Colonic mucosa (tissue), 4 donors: ENCODE measurements around the gene UNC45A. TPM values are rescaled to one million over a fixed set of nuclear protein-coding genes. Genes with fewer than 3 reads are reported as not detected.

ENCODE experiments used
- DNase-seq: peaks from one replicate; pipeline ENCODE4 v3.0.0-alpha.2; 2020
- H3K27ac ChIP-seq: fragments of 200-600 bp; one replicate; pipeline ENCODE4 v1.8.0; 2021
- H3K27me3 ChIP-seq: fragments of 200-600 bp; one replicate; pipeline ENCODE4 v1.8.0; 2021
- H3K36me3 ChIP-seq: fragments of 200-600 bp; one replicate; pipeline ENCODE4 v1.8.0; 2021
- H3K4me1 ChIP-seq: fragments of 200-600 bp; one replicate; pipeline ENCODE4 v1.8.0; 2021; ENCODE audit warnings: mild to moderate bottlenecking
- H3K4me3 ChIP-seq: fragments of 200-600 bp; one replicate; pipeline ENCODE4 v1.8.0; 2021
- H3K9ac ChIP-seq, 2 donors: one replicate each; pipeline ENCODE4 v1.7.0; 2013; ENCODE audit warnings: control low read depth in 2 of 2, low read depth in 2 of 2, low read length in 2 of 2
- H3K9me3 ChIP-seq: fragments of 200-600 bp; one replicate; pipeline ENCODE4 v1.8.0; 2021
- CTCF ChIP-seq: fragments of 200-600 bp; IDR thresholded peaks from one replicate; pipeline ENCODE4 v1.8.0; 2022; ENCODE audit warnings: antibody characterized with exemption, mild to moderate bottlenecking
- intact Hi-C: fragments of 100-400 bp; cut with DNase I; formaldehyde crosslinking; loops from one replicate; pipeline ENCODE4 v1.14.1; 2022
- total RNA-seq, 2 donors: library from RNA; stranded (reverse); fragmentation: NEBNext Ultra II Directional in 1 of 2; extraction: Animal tissue kit (Norgen Biotek cat#: 25700) in 1 of 2; gene quantifications; one replicate each; pipeline ENCODE4 v1.2.1, GENCODE V29; 2021
- donor health status: healthy.
- donor health status: DM: no; HTN: no; CAD: no.
- donor health status: DM: no; HTN: no; CAD: no.

The UNC45A gene
- total RNA-seq, 2 donors from 2014 or later = 60.7 to 74.5 TPM

GRCh38 chr15:90974216-90974615 lies 39.1 kb downstream of the UNC45A start:
- Histone ChIP-seq H3K27ac (no peak overlapping the region), H3K4me1 (no peaks in the 10 kb centered on the region), H3K9me3 (no peaks in the 10 kb centered on the region), H3K9ac (no peak overlapping the region), H3K27me3 (no peaks in the 10 kb centered on the region), H3K4me3 (no peak overlapping the region), H3K36me3 (no peaks in the 10 kb centered on the region)
- intact Hi-C loops = no loop called here
- no peak for DNase-seq
- TF ChIP-seq CTCF = no peak

- no peak for DNase-seq
- intact Hi-C loops = no loop called here
- H3K27me3 ChIP-seq = no peaks in the 10 kb centered on the region
- H3K4me1 ChIP-seq = no peaks in the 10 kb centered on the region
- no peaks in the 10 kb centered on the region for H3K9me3 ChIP-seq
- H3K4me3 ChIP-seq = no peak overlapping the region
- no peak overlapping the region for H3K27ac ChIP-seq
- TF ChIP-seq CTCF = no peak
- no peak overlapping the region for H3K9ac ChIP-seq
- H3K36me3 ChIP-seq = peaks cover 11% of the 10 kb centered on the region
Measured at GRCh38 chr15:90979582-90979981, 44.5 kb downstream of the UNC45A start.

GRCh38 chr15:90981681-90982080 lies 46.6 kb downstream of the UNC45A start:
- Histone ChIP-seq H3K9ac (no peak overlapping the region), H3K36me3 (peaks cover 11% of the 10 kb centered on the region), H3K27ac (no peak overlapping the region), H3K9me3 (no peaks in the 10 kb centered on the region), H3K4me3 (no peak overlapping the region), H3K27me3 (no peaks in the 10 kb centered on the region), H3K4me1 (no peaks in the 10 kb centered on the region)
- DNase-seq = no peak
- no peak for TF ChIP-seq CTCF
- intact Hi-C loops = no loop called here

- Histone ChIP-seq H3K9ac (no peak overlapping the region), H3K27ac (no peak overlapping the region), H3K36me3 (peaks cover 11% of the 10 kb centered on the region), H3K27me3 (no peaks in the 10 kb centered on the region), H3K4me3 (no peak overlapping the region), H3K4me1 (no peaks in the 10 kb centered on the region), H3K9me3 (no peaks in the 10 kb centered on the region)
- intact Hi-C loops = no loop called here
- no peak for TF ChIP-seq CTCF
- no peak for DNase-seq
Measured at GRCh38 chr15:90982135-90982534, 47.0 kb downstream of the UNC45A start.

GRCh38 chr15:90986790-90987507 lies 51.9 kb downstream of the UNC45A start:
- intact Hi-C loops = no loop called here
- DNase-seq = no peak
- Histone ChIP-seq H3K4me3 (no peak overlapping the region), H3K36me3 (no peaks in the 10 kb centered on the region), H3K27ac (no peak overlapping the region), H3K4me1 (no peaks in the 10 kb centered on the region), H3K9me3 (no peaks in the 10 kb centered on the region), H3K9ac (peak overlapping the region in 1 of 2 donors; percentile 26), H3K27me3 (no peaks in the 10 kb centered on the region)
- TF ChIP-seq CTCF = no peak
